Measurements from ENCODE around the gene TMEM38B.

GRCh38 chr9:105816202-105816744, 121.9 kb downstream of the TMEM38B start:
- TF ChIP-seq SUZ12 (IDR thresholded peaks at IDR 0.05; ENCODE audit: extremely low read depth, insufficient read depth, insufficient read length): no peak
- no peak for TF ChIP-seq ZNF274 (IDR thresholded peaks at IDR 0.05; ENCODE audit: low read depth, low read length)

Data from NT2/D1 (cell line).